ENCODE measurements around the gene ACHE. TPM values are rescaled to one million over a fixed set of nuclear protein-coding genes. Genes with fewer than 3 reads are reported as not detected.

Gene ACHE
- polyA plus RNA-seq, 2 of the 4 experiments (the other 2 are of a cell fraction): 0.17 to 0.62 TPM

DNA sequence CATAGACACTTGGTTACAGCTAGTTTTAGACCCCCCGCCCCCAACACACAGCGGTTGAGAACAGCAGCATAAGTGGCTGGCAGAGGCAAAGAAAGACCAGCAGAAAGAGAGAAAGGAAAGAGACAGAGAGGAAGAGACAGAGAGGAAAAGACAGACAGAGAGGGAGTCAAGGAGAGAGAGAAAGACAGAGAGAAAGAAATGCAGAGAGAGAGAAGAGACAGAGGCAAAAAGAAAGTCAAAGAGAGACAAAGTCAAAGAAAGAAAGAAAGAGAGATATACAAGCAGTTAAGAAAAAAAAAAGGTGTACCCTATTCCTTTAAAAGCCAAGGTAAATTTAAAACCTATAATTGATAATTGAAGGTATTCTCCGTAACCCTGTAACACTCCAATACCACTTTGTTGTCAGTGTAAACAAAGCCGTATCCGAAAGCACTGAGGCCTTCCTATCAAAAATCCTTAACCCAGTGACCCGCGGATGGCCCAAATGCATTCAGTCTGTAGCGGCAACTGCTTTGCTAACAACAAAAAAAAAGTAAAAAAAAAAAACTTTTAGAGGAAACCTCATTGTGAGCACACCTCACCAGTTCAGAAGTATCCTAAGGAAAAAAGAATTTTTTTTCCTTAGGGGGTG, 55.1 kb downstream of the ACHE start:
- DNase-seq (ENCODE audit: low read depth in 1 of 2, low spot score in 1 of 2) (no peak), FAIRE-seq (no peak), ATAC-seq (no peak)
- Histone ChIP-seq H3K4me1 (peaks cover 14% of the 10 kb centered on the region), H3K9me3 (no peaks in the 10 kb centered on the region), H3K27ac (no peak overlapping the region), H3K4me3 (no peak overlapping the region), H3K4me2 (no peak overlapping the region)
- 90% methylated on average over 8 of the region's 8 CpGs for WGBS (ENCODE audit: missing lambda C conversion rate)
- ChIA-PET CTCF (interaction anchor here (1.2 to 2.7 kb wide), 4 partner anchors 11 to 136 kb away, joined by 3 to 28 read pairs (median 8); partner anchors contain the start of gene SLC12A9), POLR2A (no interaction called here)
- TF ChIP-seq HOXB13 (CRISPR knock-in tag; IDR thresholded peaks at IDR 0.05; ENCODE audit: low read depth) (no peak), TFCP2L1 (CRISPR knock-in tag; IDR thresholded peaks at IDR 0.05) (no peak), EHMT2 (IDR thresholded peaks at IDR 0.05; ENCODE audit: low read depth) (no peak), MAFK (IDR thresholded peaks at IDR 0.05; ENCODE audit: partially characterized antibody) (no peak), JUNB (IDR thresholded peaks at IDR 0.05) (no peak), CHD2 (IDR thresholded peaks at IDR 0.05; ENCODE audit: low read length, partially characterized antibody) (no peak), BHLHE40 (IDR thresholded peaks at IDR 0.05; ENCODE audit: low read depth, low read length) (no peak), PHF8 (IDR thresholded peaks at IDR 0.05; ENCODE audit: borderline replicate concordance, low read depth) (no peak), CBX2 (IDR thresholded peaks at IDR 0.05; ENCODE audit: borderline replicate concordance, low read depth) (no peak), ZNF302 (CRISPR knock-in tag; IDR thresholded peaks at IDR 0.05) (no peak), RARB (CRISPR knock-in tag; IDR thresholded peaks at IDR 0.05) (no peak)
- TF ChIP-seq, protein P1, sequence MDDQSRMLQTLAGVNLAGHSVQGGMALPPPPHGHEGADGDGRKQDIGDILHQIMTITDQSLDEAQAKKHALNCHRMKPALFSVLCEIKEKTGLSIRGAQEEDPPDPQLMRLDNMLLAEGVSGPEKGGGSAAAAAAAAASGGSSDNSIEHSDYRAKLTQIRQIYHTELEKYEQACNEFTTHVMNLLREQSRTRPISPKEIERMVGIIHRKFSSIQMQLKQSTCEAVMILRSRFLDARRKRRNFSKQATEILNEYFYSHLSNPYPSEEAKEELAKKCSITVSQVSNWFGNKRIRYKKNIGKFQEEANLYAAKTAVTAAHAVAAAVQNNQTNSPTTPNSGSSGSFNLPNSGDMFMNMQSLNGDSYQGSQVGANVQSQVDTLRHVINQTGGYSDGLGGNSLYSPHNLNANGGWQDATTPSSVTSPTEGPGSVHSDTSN (IDR thresholded peaks at IDR 0.05): no peak

Small RNA genes within 50 kb of the gene (small RNA-seq; reads per million reads assigned to genes)
- gene RN7SL549P (0 reads per million in 6 experiments), gene RPS29P15 (0 reads per million in 6 experiments)

Other genes with a start within 250 kb of the ACHE start
- gene ACTL6B, start 239.4 kb downstream of the ACHE start, polyA plus RNA-seq (2011; rRNA removed): not detected in 2 replicates
- not detected in 3 replicates for gene ACTL6B, start 239.4 kb downstream of the ACHE start, polyA plus RNA-seq (2017; fragmentation: RNase III; extraction: RNeasy Plus Mini Kit Qiagen cat#74134 plus additional on column Dnase treatment)
- gene GNB2, start 222.1 kb downstream of the ACHE start, polyA plus RNA-seq (2011; rRNA removed): 50.8 and 67.2 TPM in 2 replicates
- 156 to 169 TPM (median 163 TPM) in 3 replicates for gene GNB2, start 222.1 kb downstream of the ACHE start, polyA plus RNA-seq (2017; fragmentation: RNase III; extraction: RNeasy Plus Mini Kit Qiagen cat#74134 plus additional on column Dnase treatment)
- 5.1 and 5.8 TPM in 2 replicates for gene GIGYF1, start 201.6 kb downstream of the ACHE start, polyA plus RNA-seq (2011; rRNA removed)
- 15.0 to 20.5 TPM (median 18.9 TPM) in 3 replicates for gene GIGYF1, start 201.6 kb downstream of the ACHE start, polyA plus RNA-seq (2017; fragmentation: RNase III; extraction: RNeasy Plus Mini Kit Qiagen cat#74134 plus additional on column Dnase treatment)
- 29.5 and 37.3 TPM in 2 replicates for gene POP7, start 189.8 kb downstream of the ACHE start, polyA plus RNA-seq (2011; rRNA removed)
- 72.3 to 77.4 TPM (median 74.8 TPM) in 3 replicates for gene POP7, start 189.8 kb downstream of the ACHE start, polyA plus RNA-seq (2017; fragmentation: RNase III; extraction: RNeasy Plus Mini Kit Qiagen cat#74134 plus additional on column Dnase treatment)
- not detected in 2 replicates for gene EPO, start 175.4 kb downstream of the ACHE start, polyA plus RNA-seq (2011; rRNA removed)
- gene EPO, start 175.4 kb downstream of the ACHE start, polyA plus RNA-seq (2017; fragmentation: RNase III; extraction: RNeasy Plus Mini Kit Qiagen cat#74134 plus additional on column Dnase treatment): not detected in 3 replicates
- not detected in 2 replicates for gene ZAN, start 162.3 kb downstream of the ACHE start, polyA plus RNA-seq (2011; rRNA removed)
- gene ZAN, start 162.3 kb downstream of the ACHE start, polyA plus RNA-seq (2017; fragmentation: RNase III; extraction: RNeasy Plus Mini Kit Qiagen cat#74134 plus additional on column Dnase treatment): not detected in 3 replicates
- gene EPHB4, start 68.4 kb downstream of the ACHE start, polyA plus RNA-seq (2011; rRNA removed): 37.8 and 40.5 TPM in 2 replicates
- 25.7 to 32.9 TPM (median 30.4 TPM) in 3 replicates for gene EPHB4, start 68.4 kb downstream of the ACHE start, polyA plus RNA-seq (2017; fragmentation: RNase III; extraction: RNeasy Plus Mini Kit Qiagen cat#74134 plus additional on column Dnase treatment)
- 6.2 and 7.0 TPM in 2 replicates for gene SLC12A9, start 43.2 kb downstream of the ACHE start, polyA plus RNA-seq (2011; rRNA removed)
- gene SLC12A9, start 43.2 kb downstream of the ACHE start, polyA plus RNA-seq (2017; fragmentation: RNase III; extraction: RNeasy Plus Mini Kit Qiagen cat#74134 plus additional on column Dnase treatment): 12.1 to 14.3 TPM (median 13.4 TPM) in 3 replicates
- gene TRIP6, start 28.5 kb downstream of the ACHE start, polyA plus RNA-seq (2011; rRNA removed): 14.8 and 18.0 TPM in 2 replicates
- 38.2 to 38.5 TPM (median 38.3 TPM) in 3 replicates for gene TRIP6, start 28.5 kb downstream of the ACHE start, polyA plus RNA-seq (2017; fragmentation: RNase III; extraction: RNeasy Plus Mini Kit Qiagen cat#74134 plus additional on column Dnase treatment)
- 49.9 and 52.2 TPM in 2 replicates for gene SRRT, start 20.8 kb downstream of the ACHE start, polyA plus RNA-seq (2011; rRNA removed)
- 153 to 194 TPM (median 182 TPM) in 3 replicates for gene SRRT, start 20.8 kb downstream of the ACHE start, polyA plus RNA-seq (2017; fragmentation: RNase III; extraction: RNeasy Plus Mini Kit Qiagen cat#74134 plus additional on column Dnase treatment)
- 1.1 and 1.9 TPM in 2 replicates for gene UFSP1, start 6.2 kb downstream of the ACHE start, polyA plus RNA-seq (2011; rRNA removed)
- gene UFSP1, start 6.2 kb downstream of the ACHE start, polyA plus RNA-seq (2017; fragmentation: RNase III; extraction: RNeasy Plus Mini Kit Qiagen cat#74134 plus additional on column Dnase treatment): 6.1 to 7.1 TPM (median 6.9 TPM) in 3 replicates
- 4.0 and 4.4 TPM in 2 replicates for gene MUC3A, start 53.6 kb upstream of the ACHE start, polyA plus RNA-seq (2011; rRNA removed)
- gene MUC3A, start 53.6 kb upstream of the ACHE start, polyA plus RNA-seq (2017; fragmentation: RNase III; extraction: RNeasy Plus Mini Kit Qiagen cat#74134 plus additional on column Dnase treatment): 6.9 to 8.1 TPM (median 7.3 TPM) in 3 replicates
- 1.2 and 1.8 TPM in 2 replicates for gene MUC12, start 73.7 kb upstream of the ACHE start, polyA plus RNA-seq (2011; rRNA removed)
- gene MUC12, start 73.7 kb upstream of the ACHE start, polyA plus RNA-seq (2017; fragmentation: RNase III; extraction: RNeasy Plus Mini Kit Qiagen cat#74134 plus additional on column Dnase treatment): 2.0 to 2.7 TPM (median 2.4 TPM) in 3 replicates
- gene MUC17, start 124.2 kb upstream of the ACHE start, polyA plus RNA-seq (2011; rRNA removed): 0.01 and 0.03 TPM in 2 replicates
- not detected in 3 replicates for gene MUC17, start 124.2 kb upstream of the ACHE start, polyA plus RNA-seq (2017; fragmentation: RNase III; extraction: RNeasy Plus Mini Kit Qiagen cat#74134 plus additional on column Dnase treatment)
- 3.9 and 5.2 TPM in 2 replicates for gene TRIM56, start 189.6 kb upstream of the ACHE start, polyA plus RNA-seq (2011; rRNA removed)
- 15.6 to 17.8 TPM (median 16.5 TPM) in 3 replicates for gene TRIM56, start 189.6 kb upstream of the ACHE start, polyA plus RNA-seq (2017; fragmentation: RNase III; extraction: RNeasy Plus Mini Kit Qiagen cat#74134 plus additional on column Dnase treatment)
- 300 and 355 TPM in 2 replicates for gene SERPINE1, start 231.2 kb upstream of the ACHE start, polyA plus RNA-seq (2011; rRNA removed)
- gene SERPINE1, start 231.2 kb upstream of the ACHE start, polyA plus RNA-seq (2017; fragmentation: RNase III; extraction: RNeasy Plus Mini Kit Qiagen cat#74134 plus additional on column Dnase treatment): 286 to 399 TPM (median 346 TPM) in 3 replicates